K562 (cell line): Measurements from ENCODE around the gene UBXN2A. TPM values are rescaled to one million over a fixed set of nuclear protein-coding genes. Genes with fewer than 3 reads are reported as not detected.

Experiments used
- ATAC-seq: fragments of 200-7000 bp; cut with Tn5 transposase; 3 replicates; pipeline ENCODE4 v1.9.1; 2020; ENCODE audit warnings: moderate library complexity
- BruUV-seq: library from RNA; stranded (reverse); fragments of 400-500 nt; replicated peaks from 2 replicates; lab custom pipeline; 2021; lab: Mats Ljungman, UMichigan
- CTCF ChIA-PET: fragments of 300-600 bp; formaldehyde crosslinking; extraction: SDS; loops from one replicate; lab custom pipeline; 2021; ENCODE audit warnings: low intra/inter-chr PET ratio; lab: Yijun Ruan, JAX
- POLR2A ChIA-PET: fragments of 300-600, 350-650 bp; sonication (Branson Sonifier 250); formaldehyde crosslinking; extraction: SDS; loops from one replicate; lab custom pipeline; 2021; ENCODE audit warnings: antibody characterized with exemption, inconsistent platforms; lab: Yijun Ruan, JAX
- DNase-seq, 4 experiments: peaks; one replicate each; pipeline versions ENCODE4 v3.0.0 to v3.0.0-alpha.2; 2011 to 2018; ENCODE audit warnings: low spot score in 3 of 4, mixed read lengths in 3 of 4; ENCODE audit errors: extremely low read depth in 1 of 4
- FAIRE-seq: peaks from 2 replicates; lab custom pipeline; 2011; peaks lifted over from hg19 to GRCh38; lab: Jason Lieb, UNC
- H2AFZ ChIP-seq: 2 replicates; pipeline ENCODE4 v1.6.0; 2011; ENCODE audit warnings: low read depth, low read length, control low read depth, inconsistent platforms
- H3K27ac ChIP-seq: fragments of 200-600 bp; 3 replicates; pipeline ENCODE4 v1.8.0; 2011; ENCODE audit warnings: low read depth, mild to moderate bottlenecking, control low read depth, inconsistent platforms, low read length, moderate library complexity, mixed read lengths; ENCODE audit errors: extremely low read depth
- H3K27me3 ChIP-seq, 2 experiments: fragments of 300-600 bp in 1 of 2; 2 replicates in 1 of 2; 3 replicates in 1 of 2; pipeline versions ENCODE4 v1.6.0 to v1.8.0; 2011; ENCODE audit warnings: inconsistent platforms in 2 of 2, low read length in 2 of 2, mild to moderate bottlenecking in 1 of 2, mixed read lengths in 1 of 2, moderate library complexity in 1 of 2; ENCODE audit not compliant: control insufficient read depth in 2 of 2, insufficient read depth in 2 of 2
- H3K36me3 ChIP-seq: fragments of 300-600 bp; 3 replicates; pipeline ENCODE4 v1.8.0; 2011; ENCODE audit warnings: mild to moderate bottlenecking, low read length, inconsistent platforms; ENCODE audit not compliant: control insufficient read depth, insufficient read depth
- H3K4me1 ChIP-seq, 2 experiments: fragments of 200-600 bp in 1 of 2; replicated peaks in 1 of 2; 2 replicates in 1 of 2; 3 replicates in 1 of 2; pipeline versions ENCODE4 v1.5.1 to v1.8.0; 2011; ENCODE audit warnings: inconsistent platforms in 2 of 2, low read length in 2 of 2, mild to moderate bottlenecking in 1 of 2, mixed read lengths in 1 of 2, moderate library complexity in 1 of 2; ENCODE audit not compliant: control insufficient read depth in 2 of 2, insufficient read depth in 2 of 2
- H3K4me2 ChIP-seq: 2 replicates; pipeline ENCODE4 v1.6.1; 2011; ENCODE audit warnings: low read length, control low read depth, inconsistent platforms, mixed read lengths; ENCODE audit not compliant: insufficient read depth
- H3K4me3 ChIP-seq: fragments of 200-600 bp; sonication (generic), shearing (Covaris generic); 2 replicates; pipeline ENCODE4 v1.5.1; 2016; ENCODE audit warnings: control low read depth, inconsistent platforms
- H3K79me2 ChIP-seq: fragments of 200-600 bp; 3 replicates; pipeline ENCODE4 v1.8.0; 2011; ENCODE audit warnings: low read length, inconsistent platforms; ENCODE audit not compliant: control insufficient read depth, insufficient read depth
- H3K9ac ChIP-seq, 2 experiments: 2 replicates each; pipeline versions ENCODE4 v1.6.0 to v1.6.1; 2011; ENCODE audit warnings: low read depth in 2 of 2, low read length in 2 of 2, control low read depth in 1 of 2, inconsistent platforms in 1 of 2, mild to moderate bottlenecking in 1 of 2, mixed read lengths in 1 of 2; ENCODE audit not compliant: insufficient read depth in 1 of 2
- H3K9me1 ChIP-seq: one replicate; pipeline ENCODE4 v1.6.0; 2011; ENCODE audit warnings: inconsistent platforms, mild to moderate bottlenecking, low read length, moderate library complexity; ENCODE audit not compliant: control insufficient read depth, insufficient read depth
- H3K9me3 ChIP-seq: replicated peaks from 2 replicates; pipeline ENCODE4 v1.5.1; 2011; ENCODE audit warnings: low read depth, low read length, inconsistent platforms; ENCODE audit not compliant: control insufficient read depth, insufficient read depth
- H4K20me1 ChIP-seq: replicated peaks from 2 replicates; pipeline ENCODE4 v1.6.1; 2011; ENCODE audit warnings: low read length, inconsistent platforms, mixed read lengths; ENCODE audit not compliant: control insufficient read depth, insufficient read depth
- ASH1L ChIP-seq: fragments of 450-650 bp; IDR thresholded peaks from 2 replicates; pipeline ENCODE4 v1.6.1; 2018; ENCODE audit warnings: borderline replicate concordance, mild to moderate bottlenecking, low read depth; ENCODE audit not compliant: partially characterized antibody
- CBFB ChIP-seq: sonication (generic); formaldehyde crosslinking; IDR thresholded peaks from 2 replicates; pipeline ENCODE4 v1.4.0; 2020; ENCODE audit warnings: mild to moderate bottlenecking, missing genetic modification reagents
- GATAD2A ChIP-seq: fragments of 450-650 bp; IDR thresholded peaks from 2 replicates; pipeline ENCODE4 v1.6.1; 2017
- HDGF ChIP-seq: fragments of 450-650 bp; IDR thresholded peaks from 2 replicates; pipeline ENCODE4 v1.6.1; 2016
- HNRNPUL1 ChIP-seq: fragments of 200-400 bp; formaldehyde crosslinking; IDR thresholded peaks from 2 replicates; pipeline ENCODE4 v1.6.1; 2017; ENCODE audit warnings: low read length
- NUFIP1 ChIP-seq: fragments of 450-650 bp; IDR thresholded peaks from 2 replicates; pipeline ENCODE4 v1.6.1; 2018; ENCODE audit not compliant: partially characterized antibody
- POLR2A ChIP-seq: fragments of 450-650 bp; conservative IDR thresholded peaks from 2 replicates; pipeline ENCODE4 v1.6.1; 2016
- SIN3A ChIP-seq, 2 experiments: fragments of 150-350 bp in 1 of 2; IDR thresholded peaks; 2 replicates each; pipeline ENCODE4 v1.6.1; 2011 to 2016; ENCODE audit warnings: borderline replicate concordance in 2 of 2, low read depth in 2 of 2, low read length in 2 of 2, mild to moderate bottlenecking in 2 of 2, moderate library complexity in 2 of 2; ENCODE audit not compliant: control insufficient read depth in 1 of 2
- TAL1 ChIP-seq: fragments of 450-650 bp; IDR thresholded peaks from 2 replicates; pipeline ENCODE4 v1.6.1; 2016; ENCODE audit warnings: mild to moderate bottlenecking
- TCF7L2 ChIP-seq: fragments of 150-350 bp; IDR thresholded peaks from 2 replicates; pipeline ENCODE4 v1.6.1; 2016; ENCODE audit warnings: low read depth, mild to moderate bottlenecking, low read length, moderate library complexity
- TRIM25 ChIP-seq: fragments of 450-650 bp; IDR thresholded peaks from 2 replicates; pipeline ENCODE4 v1.7.0; 2016; ENCODE audit warnings: borderline replicate concordance
- ZNF12 ChIP-seq: sonication (generic); formaldehyde crosslinking; IDR thresholded peaks from 2 replicates; pipeline ENCODE4 v1.4.0; 2020; ENCODE audit warnings: mild to moderate bottlenecking, missing genetic modification reagents
- WGBS: fragments of 100-300 bp; shearing (Covaris generic); methylation state at CpG from one replicate; pipeline ENCODE4 v1.1.6; 2016; ENCODE audit warnings: low coverage, mixed read lengths; ENCODE audit not compliant: insufficient coverage; ENCODE audit errors: missing lambda C conversion rate; 5-methylcytosine and 5-hydroxymethylcytosine counted together
- in situ Hi-C: fragments of 300-500 bp; cut with MboI; formaldehyde crosslinking; loops from 4 replicates; pipeline ENCODE4 v1.15.0; 2018; ENCODE audit warnings: inconsistent platforms, mixed read lengths
- intact Hi-C: fragments of 100-400 bp; cut with micrococcal nuclease; formaldehyde crosslinking; loops from 2 replicates; pipeline ENCODE4 v1.14.2; 2022
- polyA plus RNA-seq, 8 experiments: library from polyadenylated mRNA; depleted of rRNA in 4 of 8; stranded (reverse) in 5 of 8; unstranded in 3 of 8; fragments of >200 nt; fragmentation: Nextera tagmentation in 2 of 8; fragmentation: Illumina TruSeq in 1 of 8; extraction: Ambion mirVana in 2 of 8; extraction: Trizol in 1 of 8; gene quantifications; 2 replicates each; pipeline versions ENCODE4 v1.2.1 to v1.2.3, GENCODE V29; 2011 to 2014; ENCODE audit warnings: inconsistent platforms in 1 of 8, missing spikeins in 1 of 8
- total RNA-seq, 7 experiments: library from RNA; depleted of rRNA in 6 of 7; stranded (reverse); fragments of >200 nt in 6 of 7; fragmentation: Illumina TruSeq in 2 of 7; extraction: Trizol in 2 of 7; gene quantifications; 2 replicates each; pipeline versions ENCODE4 v1.2.1 to v1.2.3, GENCODE V29; 2011 to 2021; ENCODE audit warnings: low replicate concordance in 1 of 7

UBXN2A gene
- total and polyA plus RNA-seq, 9 of the 15 experiments (the other 6 are each of a cell fraction or from before 2014, with no cell fraction given), result 3.4 to 25.6 (median 16.0) TPM

GRCh38 chr2:23941644-23942043 lies 1.4 kb downstream of the UBXN2A start:
- WGBS, result 37% methylated on average over 8 of the region's 8 CpGs
- ATAC-seq, result no peak
- in situ Hi-C loops, result no loop called here
- POLR2A ChIA-PET, result interaction anchor here (0.7 to 5.7 kb wide), 6 partner anchors 9 to 26 kb away, joined by 3 to 54 read pairs (median 4); partner anchors contain the start of gene ATAD2B
- Histone ChIP-seq H3K36me3 (peaks cover 8% of the 10 kb centered on the region; the same call in 2 of the 3 replicates), H4K20me1 (0 out of 2 replicates have a peak, but pooled peaks cover 3% of the 10 kb centered on the region), H3K9me1 (no peaks in the 10 kb centered on the region), H3K4me1 (peaks cover 11 to 28% of the 10 kb centered on the region in 2 experiments; a peak in 4 of 5 replicates), H2AFZ (no peak overlapping the region)
- no peak for FAIRE-seq
- TF ChIP-seq CBFB (CRISPR knock-in tag) (no peak), TRIM25 (no peak), HNRNPUL1 (no peak), TAL1 (no peak), HDGF (no peak), SIN3A (IDR thresholded peaks at IDR 0.05; ENCODE audit: borderline replicate concordance in 2 of 2, control insufficient read depth in 1 of 2, low read depth in 2 of 2, low read length in 2 of 2) (no peak), ZNF12 (CRISPR knock-in tag) (no peak), POLR2A (no peak), NUFIP1 (no peak), GATAD2A (no peak), ASH1L (no peak), TCF7L2 (no peak)
- TF ChIP-seq, all 486 proteins: peak for 0
- no peak for DNase-seq
- CTCF ChIA-PET, result no interaction called here
- Histone ChIP-seq H3K9ac (peak overlapping the region; percentile 72 to 93; a peak in 3 of 4 replicates), H3K4me2 (peak overlapping the region; percentile 85), H3K27ac (peak overlapping the region; percentile 11; the same call in 1 of the 3 replicates), H3K9me3 (no peaks in the 10 kb centered on the region), H3K79me2 (peaks cover 58% of the 10 kb centered on the region), H3K27me3 (no peaks in the 10 kb centered on the region), H3K4me3 (peak overlapping the region; percentile 88)
- no TSS peak for BruUV-seq
- intact Hi-C loops, result loop anchor here (5.0 kb wide), 1 partner anchor 71 kb away; the partner anchor contains the start of gene MFSD2B
